IMR-90 (cell line): ENCODE measurements around the gene MYO1G. TPM values are rescaled to one million over a fixed set of nuclear protein-coding genes. Genes with fewer than 3 reads are reported as not detected.

Experiments used
- ATAC-seq: fragments of 200-7000 bp; cut with Tn5 transposase; 2 replicates; pipeline ENCODE4 v1.9.1; 2020; ENCODE audit warnings: low read depth, mild to moderate bottlenecking, moderate library complexity
- BruUV-seq: library from RNA; stranded (reverse); fragments of 400-500 nt; replicated peaks from 2 replicates; lab custom pipeline; 2021; lab: Mats Ljungman, UMichigan
- CTCF ChIA-PET: fragments of 300-600 bp; formaldehyde crosslinking; extraction: SDS; loops from one replicate; lab custom pipeline; 2021; ENCODE audit warnings: antibody characterized with exemption; lab: Yijun Ruan, JAX
- POLR2A ChIA-PET: fragments of 300-600 bp; sonication (Branson Sonifier 250); formaldehyde crosslinking; loops from one replicate; lab custom pipeline; 2022; ENCODE audit warnings: antibody characterized with exemption; ENCODE audit not compliant: unreplicated experiment; lab: Charles Lee
- DNase-seq: peaks from one replicate; pipeline ENCODE4 v3.0.0; 2013
- H2AFZ ChIP-seq: replicated peaks from 2 replicates; pipeline ENCODE3; 2013; ENCODE audit warnings: low read length, mild to moderate bottlenecking; ENCODE audit not compliant: poor library complexity
- H2AK5ac ChIP-seq: 2 replicates; pipeline ENCODE4 v1.6.1; 2013; ENCODE audit warnings: low read depth, low read length, inconsistent platforms
- H2AK9ac ChIP-seq: replicated peaks from 2 replicates; pipeline ENCODE3; 2013; ENCODE audit warnings: mild to moderate bottlenecking, low read depth, low read length, moderate library complexity; ENCODE audit not compliant: poor library complexity
- H2BK120ac ChIP-seq: 2 replicates; pipeline ENCODE4 v1.6.1; 2013; ENCODE audit warnings: low read depth, low read length, inconsistent platforms
- H2BK15ac ChIP-seq: 3 replicates; pipeline ENCODE4 v1.6.1; 2013; ENCODE audit warnings: low read depth, low read length, inconsistent platforms
- H2BK20ac ChIP-seq: 2 replicates; pipeline ENCODE4 v1.6.1; 2013; ENCODE audit warnings: low read depth, mild to moderate bottlenecking, inconsistent platforms, low read length, moderate library complexity
- H2BK5ac ChIP-seq: 2 replicates; pipeline ENCODE4 v1.6.1; 2013; ENCODE audit warnings: mild to moderate bottlenecking, low read depth, low read length, inconsistent platforms; ENCODE audit not compliant: poor library complexity, severe bottlenecking
- H3K14ac ChIP-seq: replicated peaks from 2 replicates; pipeline ENCODE4 v1.6.1; 2013; ENCODE audit warnings: low read depth, low read length, inconsistent platforms
- H3K18ac ChIP-seq: 2 replicates; pipeline ENCODE4 v1.6.1; 2013; ENCODE audit warnings: low read depth, low read length, control low read depth
- H3K23ac ChIP-seq: 2 replicates; pipeline ENCODE4 v1.6.1; 2013; ENCODE audit warnings: low read depth, low read length, inconsistent platforms
- H3K27ac ChIP-seq: 2 replicates; pipeline ENCODE4 v1.5.1; 2013; ENCODE audit warnings: mild to moderate bottlenecking, control low read depth, low read length; ENCODE audit not compliant: insufficient read depth
- H3K27me3 ChIP-seq: 2 replicates; pipeline ENCODE4 v1.6.1; 2013; ENCODE audit warnings: low read length; ENCODE audit not compliant: control insufficient read depth, insufficient read depth
- H3K36me3 ChIP-seq: 2 replicates; pipeline ENCODE4 v1.6.1; 2013; ENCODE audit warnings: low read length, mixed read lengths; ENCODE audit not compliant: control insufficient read depth, insufficient read depth
- H3K4ac ChIP-seq: 2 replicates; pipeline ENCODE4 v1.6.1; 2013; ENCODE audit warnings: low read depth, low read length, inconsistent platforms
- H3K4me1 ChIP-seq: 2 replicates; pipeline ENCODE4 v1.6.1; 2013; ENCODE audit warnings: low read length, mixed read lengths; ENCODE audit not compliant: control insufficient read depth, insufficient read depth
- H3K4me2 ChIP-seq: 2 replicates; pipeline ENCODE4 v1.6.1; 2013; ENCODE audit warnings: low read depth, mild to moderate bottlenecking, control low read depth, low read length, moderate library complexity
- H3K4me3 ChIP-seq: 2 replicates; pipeline ENCODE4 v1.5.1; 2013; ENCODE audit warnings: low read depth, mild to moderate bottlenecking, control low read depth, low read length, moderate library complexity; ENCODE audit not compliant: insufficient read depth
- H3K56ac ChIP-seq: 2 replicates; pipeline ENCODE4 v1.6.1; 2013; ENCODE audit warnings: low read length, inconsistent platforms; ENCODE audit not compliant: insufficient read depth; ENCODE audit errors: extremely low read depth
- H3K79me1 ChIP-seq, 2 experiments: 2 replicates each; pipeline ENCODE4 v1.6.1; 2013; ENCODE audit warnings: low read length in 2 of 2, inconsistent platforms in 1 of 2, low read depth in 1 of 2
- H3K9ac ChIP-seq: 2 replicates; pipeline ENCODE4 v1.6.1; 2013; ENCODE audit warnings: low read depth, low read length, control low read depth
- H3K9me1 ChIP-seq: 2 replicates; pipeline ENCODE4 v1.6.1; 2013; ENCODE audit warnings: low read length, inconsistent platforms; ENCODE audit not compliant: insufficient read depth
- H3K9me3 ChIP-seq: 2 replicates; pipeline ENCODE4 v1.6.1; 2013; ENCODE audit warnings: low read length; ENCODE audit not compliant: control insufficient read depth, insufficient read depth
- H4K20me1 ChIP-seq: 2 replicates; pipeline ENCODE4 v1.6.1; 2013; ENCODE audit warnings: low read length, inconsistent platforms; ENCODE audit not compliant: insufficient read depth
- H4K5ac ChIP-seq: 2 replicates; pipeline ENCODE4 v1.6.1; 2013; ENCODE audit warnings: mild to moderate bottlenecking, low read depth, low read length, control low read depth
- H4K8ac ChIP-seq, 2 experiments: 2 replicates each; pipeline ENCODE4 v1.6.1; 2013; ENCODE audit warnings: low read depth in 2 of 2, low read length in 2 of 2, control low read depth in 1 of 2, inconsistent platforms in 1 of 2
- H4K91ac ChIP-seq: 2 replicates; pipeline ENCODE4 v1.6.1; 2013; ENCODE audit warnings: low read depth, low read length, inconsistent platforms; ENCODE audit not compliant: insufficient read depth
- MAFK ChIP-seq: IDR thresholded peaks from 2 replicates; pipeline ENCODE4 v1.6.1; 2012; ENCODE audit warnings: low read depth, low read length, improper control_type of control experiment
- WGBS, 2 experiments: methylation state at CpG; one replicate each; pipeline versions ENCODE4 v1.1.5 to v1.1.7; 2013; ENCODE audit warnings: missing lambda C conversion rate in 2 of 2; ENCODE audit not compliant: insufficient read length in 1 of 2; ENCODE audit errors: extremely low coverage in 2 of 2; 5-methylcytosine and 5-hydroxymethylcytosine counted together
- dilution Hi-C: fragments of 300-500 bp; cut with HindIII; formaldehyde crosslinking; loops from one replicate; pipeline ENCODE4 v1.14.3; 2018; ENCODE audit warnings: low sequenced_read_pairs; ENCODE audit not compliant: unreplicated experiment
- in situ Hi-C: fragments of 300-500 bp; cut with MboI; formaldehyde crosslinking; loops from 3 replicates; pipeline ENCODE4 v1.14.3; 2019; ENCODE audit warnings: low sequenced_read_pairs, inconsistent platforms, mixed read lengths
- intact Hi-C: fragments of 100-400 bp; cut with micrococcal nuclease; formaldehyde crosslinking; loops from 2 replicates; pipeline ENCODE4 v1.10.0; 2022
- polyA plus RNA-seq, 3 experiments: library from polyadenylated mRNA; depleted of rRNA; stranded (reverse); fragments of >200 nt; gene quantifications; 2 replicates each; pipeline ENCODE4 v1.2.3, GENCODE V29; 2012; ENCODE audit warnings: low replicate concordance in 1 of 3
- total RNA-seq: library from RNA; depleted of rRNA; stranded (reverse); fragments of >200 nt; gene quantifications from 2 replicates; pipeline ENCODE4 v1.2.3, GENCODE V29; 2012

MYO1G gene
- total and polyA plus RNA-seq, 2 of the 4 experiments (the other 2 are of a cell fraction): under 0.01 to 0.02 TPM

GRCh38 chr7:44987996-44988395 is 9.2 kb upstream of the MYO1G start:
- Histone ChIP-seq H3K18ac (no peak overlapping the region), H2BK20ac (no peak overlapping the region), H3K27ac (no peak overlapping the region), H4K5ac (no peak overlapping the region), H3K56ac (no peak overlapping the region), H3K4me1 (peaks cover 12% of the 10 kb centered on the region), H2BK15ac (no peak overlapping the region), H3K4ac (no peak overlapping the region), H4K20me1 (peaks cover 21% of the 10 kb centered on the region), H2AK5ac (no peak overlapping the region), H2BK120ac (no peak overlapping the region), H3K4me2 (no peak overlapping the region), H2BK5ac (no peak overlapping the region), H3K36me3 (peaks cover 22% of the 10 kb centered on the region), H3K9ac (no peak overlapping the region), H3K23ac (no peak overlapping the region), H3K9me3 (no peaks in the 10 kb centered on the region), H4K8ac (no peak overlapping the region), H2AK9ac (no peak overlapping the region), H3K4me3 (no peak overlapping the region), H3K79me1 (peaks cover 18 to 40% of the 10 kb centered on the region in 2 experiments), H3K14ac (no peak overlapping the region), H3K27me3 (no peaks in the 10 kb centered on the region), H2AFZ (no peak overlapping the region), H3K9me1 (peaks cover 3% of the 10 kb centered on the region), H4K91ac (no peak overlapping the region)
- POLR2A ChIA-PET: no interaction called here
- no peak for DNase-seq
- in situ Hi-C loops (no loop called here), intact Hi-C loops (no loop called here), dilution Hi-C loops (no loop called here)
- CTCF ChIA-PET: no interaction called here
- 91% methylated on average over 7 of the region's 10 CpGs; no CpG with 5 or more reads in 1 of the 2 experiments for WGBS, 2 experiments
- no TSS peak for BruUV-seq
- no peak for ATAC-seq
- TF ChIP-seq MAFK: no peak
